GM12878 (cell line): ENCODE measurements around the gene ITIH1. TPM values are rescaled to one million over a fixed set of nuclear protein-coding genes. Genes with fewer than 3 reads are reported as not detected.
A peak's percentile ranks its signal among the peaks of the same experiment; 100 is the strongest.

Experiments used
- ATAC-seq: fragments of 200-7000 bp; cut with Tn5 transposase; 3 replicates; pipeline ENCODE4 v1.9.1; 2020; ENCODE audit warnings: mild to moderate bottlenecking, moderate library complexity
- BruUV-seq: library from RNA; stranded (reverse); fragments of 400-500 nt; replicated peaks from 2 replicates; lab custom pipeline; 2021; lab: Mats Ljungman, UMichigan
- CTCF ChIA-PET: fragments of 300-600 bp; sonication (Branson Sonifier 250); formaldehyde crosslinking; extraction: SDS; loops from one replicate; lab custom pipeline; 2021; ENCODE audit warnings: inconsistent platforms; lab: Yijun Ruan, JAX
- POLR2A ChIA-PET: fragments of 350-600 bp; formaldehyde crosslinking; extraction: SDS; loops from one replicate; lab custom pipeline; 2021; ENCODE audit warnings: inconsistent platforms; lab: Charles Lee
- RAD21 ChIA-PET: fragments of 300-600 bp; sonication (Branson Sonifier 250); formaldehyde crosslinking; loops from one replicate; lab custom pipeline; 2023; ENCODE audit warnings: antibody characterized with exemption; ENCODE audit not compliant: unreplicated experiment; lab: Charles Lee
- SMC1A ChIA-PET: fragments of 300-600 bp; sonication (Branson Sonifier 250); formaldehyde crosslinking; loops from one replicate; lab custom pipeline; 2023; ENCODE audit not compliant: unreplicated experiment, uncharacterized antibody; lab: Charles Lee
- DNase-seq: peaks from one replicate; pipeline ENCODE4 v3.0.0-alpha.2; 2011; ENCODE audit warnings: low read depth, low spot score
- FAIRE-seq: peaks from 3 replicates; lab custom pipeline; 2011; peaks lifted over from hg19 to GRCh38; lab: Jason Lieb, UNC
- H2AFZ ChIP-seq: 2 replicates; pipeline ENCODE4 v1.6.0; 2011; ENCODE audit warnings: low read depth, low read length, control low read depth; ENCODE audit not compliant: control insufficient read depth
- H3K27ac ChIP-seq: 2 replicates; pipeline ENCODE4 v1.5.1; 2011; ENCODE audit warnings: control low read depth; ENCODE audit not compliant: control insufficient read depth, insufficient read depth
- H3K27me3 ChIP-seq, 2 experiments: replicated peaks in 1 of 2; 2 replicates each; pipeline versions ENCODE4 v1.6.0 to v1.6.1; 2011; ENCODE audit warnings: low read length in 1 of 2; ENCODE audit not compliant: control insufficient read depth in 2 of 2, insufficient read depth in 2 of 2
- H3K36me3 ChIP-seq, 2 experiments: 2 replicates each; pipeline ENCODE4 v1.5.1; 2011; ENCODE audit warnings: low read length in 1 of 2; ENCODE audit not compliant: control insufficient read depth in 2 of 2, insufficient read depth in 2 of 2
- H3K4me1 ChIP-seq: 2 replicates; pipeline ENCODE4 v1.6.1; 2011; ENCODE audit warnings: mild to moderate bottlenecking, low read length, moderate library complexity, mixed read lengths; ENCODE audit not compliant: control insufficient read depth, insufficient read depth
- H3K4me2 ChIP-seq: 2 replicates; pipeline ENCODE4 v1.6.0; 2011; ENCODE audit warnings: control low read depth; ENCODE audit not compliant: control insufficient read depth, insufficient read depth
- H3K4me3 ChIP-seq: fragments of 200-600 bp; sonication (generic); 2 replicates; pipeline ENCODE4 v1.5.1; 2016
- H3K79me2 ChIP-seq: 2 replicates; pipeline ENCODE4 v1.6.0; 2011; ENCODE audit warnings: low read length; ENCODE audit not compliant: control insufficient read depth, insufficient read depth
- H3K9ac ChIP-seq: 2 replicates; pipeline ENCODE4 v1.8.0; 2011; ENCODE audit warnings: low read length, control low read depth, mixed read lengths; ENCODE audit not compliant: control insufficient read depth, insufficient read depth
- H3K9me3 ChIP-seq: replicated peaks from 3 replicates; pipeline ENCODE4 v1.5.1; 2011; ENCODE audit warnings: mild to moderate bottlenecking, low read length; ENCODE audit not compliant: control insufficient read depth, insufficient read depth
- H4K20me1 ChIP-seq: 2 replicates; pipeline ENCODE4 v1.6.0; 2011; ENCODE audit not compliant: control insufficient read depth, insufficient read depth
- CEBPZ ChIP-seq: fragments of 150-350 bp; IDR thresholded peaks from 2 replicates; pipeline ENCODE4 v1.6.1; 2016; ENCODE audit warnings: low read depth, low read length
- E2F8 ChIP-seq: fragments of 450-650 bp; IDR thresholded peaks from 2 replicates; pipeline ENCODE4 v1.6.1; 2018; ENCODE audit warnings: mild to moderate bottlenecking, low read depth, moderate library complexity; ENCODE audit not compliant: partially characterized antibody
- ELK1 ChIP-seq: IDR thresholded peaks from 2 replicates; pipeline ENCODE4 v1.6.1; 2012; ENCODE audit warnings: low read depth, low read length, improper control_type of control experiment
- IRF5 ChIP-seq: fragments of 450-650 bp; IDR thresholded peaks from 2 replicates; pipeline ENCODE4 v1.6.1; 2017; ENCODE audit warnings: borderline replicate concordance
- KAT2A ChIP-seq: conservative IDR thresholded peaks from 2 replicates; pipeline ENCODE4 v1.6.1; 2011; ENCODE audit warnings: low read depth, low read length; ENCODE audit not compliant: control insufficient read depth
- MAX ChIP-seq: IDR thresholded peaks from 2 replicates; pipeline ENCODE4 v1.6.1; 2012; ENCODE audit warnings: low read depth, low read length, improper control_type of control experiment
- RBBP5 ChIP-seq: fragments of 200-600 bp; sonication (generic); conservative IDR thresholded peaks from 2 replicates; pipeline ENCODE4 v1.6.1; 2016
- SIN3A ChIP-seq: IDR thresholded peaks from 2 replicates; pipeline ENCODE4 v1.6.1; 2012; ENCODE audit warnings: low read depth, low read length, improper control_type of control experiment
- ZSCAN29 ChIP-seq: fragments of 450-650 bp; IDR thresholded peaks from 2 replicates; pipeline ENCODE4 v1.6.1; 2017; ENCODE audit warnings: mild to moderate bottlenecking, moderate library complexity
- WGBS: methylation state at CpG from one replicate; pipeline ENCODE4 v1.1.6; 2016; ENCODE audit warnings: low lambda C conversion rate; ENCODE audit not compliant: insufficient replicate concordance, insufficient coverage; ENCODE audit errors: missing lambda C conversion rate; 5-methylcytosine and 5-hydroxymethylcytosine counted together
- in situ Hi-C: fragments of 300-500 bp; cut with MboI; formaldehyde crosslinking; loops from 9 replicates; pipeline ENCODE4 v1.14.3; 2018; ENCODE audit warnings: mixed read lengths
- intact Hi-C: fragments of 100-400 bp; cut with micrococcal nuclease; formaldehyde crosslinking; loops from one replicate; pipeline ENCODE4 v1.14.2; 2022; ENCODE audit not compliant: unreplicated experiment
- polyA plus RNA-seq, 11 experiments: library from polyadenylated mRNA; depleted of rRNA in 4 of 11; unstranded in 6 of 11; stranded (reverse) in 5 of 11; fragments of >200 nt; fragmentation: Nextera tagmentation in 4 of 11; fragmentation: Illumina TruSeq in 1 of 11; extraction: Ambion mirVana in 4 of 11; extraction: Trizol in 1 of 11; gene quantifications; 1 replicate in 1 of 11; 2 replicates in 10 of 11; pipeline versions ENCODE4 v1.2.1 to v1.2.3, GENCODE V29; 2011 to 2016; ENCODE audit warnings: inconsistent platforms in 2 of 11, missing spikeins in 2 of 11, low read depth in 1 of 11
- total RNA-seq, 4 experiments: library from RNA; depleted of rRNA in 3 of 4; stranded (reverse); fragments of >200 nt in 3 of 4; fragmentation: Illumina TruSeq in 1 of 4; extraction: Trizol in 1 of 4; gene quantifications; 2 replicates each; pipeline versions ENCODE4 v1.2.1 to v1.2.3, GENCODE V29; 2013 to 2021

Gene ITIH1
- total and polyA plus RNA-seq, 10 of the 15 experiments (the other 5 are each of a cell fraction or from before 2014, with no cell fraction given), result 0.33 to 0.64 (median 0.44) TPM; not detected in 7

GRCh38 chr3:52798376-52798977 lies 21.1 kb downstream of the ITIH1 start:
- intact Hi-C loops, result no loop called here
- H3K9me3 ChIP-seq, result no peaks in the 10 kb centered on the region
- FAIRE-seq, result no peak

More at GRCh38 chr3:52798376-52798977, 21.1 kb downstream of the ITIH1 start:
- Histone ChIP-seq H3K27ac (no peak overlapping the region), H3K79me2 (no peaks in the 10 kb centered on the region), H3K36me3 (no peaks in the 10 kb centered on the region), H4K20me1 (no peaks in the 10 kb centered on the region), H3K4me3 (no peak overlapping the region), H3K4me2 (no peak overlapping the region), H3K27me3 (no peaks in the 10 kb centered on the region), H3K4me1 (no peaks in the 10 kb centered on the region), H3K9ac (no peak overlapping the region), H2AFZ (no peak overlapping the region)
- BruUV-seq, result no TSS peak
- ChIA-PET RAD21 (no interaction called here), CTCF (interaction anchor here (0.7 to 1.9 kb wide), 12 partner anchors 9 to 144 kb away, joined by 3 to 13 read pairs (median 4); no protein-coding TSS in a partner anchor), SMC1A (interaction anchor here (0.7 to 1.0 kb wide), 5 partner anchors 27 to 438 kb away, joined by 3 read pairs; no protein-coding TSS in a partner anchor), POLR2A (interaction anchor here (0.6 kb wide), 1 partner anchor 239 kb away, joined by 3 read pairs; no protein-coding TSS in a partner anchor)
- DNase-seq (no peak), ATAC-seq (peak; percentile 26)
- WGBS, result 22% methylated on average over 10 of the region's 10 CpGs
- TF ChIP-seq RBBP5 (no peak), CEBPZ (no peak), MAX (no peak), ZSCAN29 (no peak), E2F8 (no peak), SIN3A (no peak), ELK1 (no peak), KAT2A (no peak), IRF5 (no peak)
- in situ Hi-C loops, result no loop called here
